HepG2 (cell line): Measurements from ENCODE around the gene ANKRD2. TPM values are rescaled to one million over a fixed set of nuclear protein-coding genes. Genes with fewer than 3 reads are reported as not detected.

Source experiments
- ATAC-seq: fragments of 200-7000 bp; cut with Tn5 transposase; 3 replicates; pipeline ENCODE4 v1.9.1; 2020; ENCODE audit warnings: mild to moderate bottlenecking, moderate library complexity
- BruUV-seq: library from RNA; stranded (reverse); fragments of 400-500 nt; replicated peaks from 2 replicates; lab custom pipeline; 2021; lab: Mats Ljungman, UMichigan
- CTCF ChIA-PET: fragments of 300-600 bp; formaldehyde crosslinking; extraction: SDS; loops from one replicate; lab custom pipeline; 2021; ENCODE audit warnings: low total read pairs, inconsistent platforms, low intra/inter-chr PET ratio; lab: Yijun Ruan, JAX
- POLR2A ChIA-PET: fragments of 350-600 bp; sonication (Branson Sonifier 250); formaldehyde crosslinking; loops from one replicate; lab custom pipeline; 2020; ENCODE audit warnings: antibody characterized with exemption, inconsistent platforms; lab: Yijun Ruan, JAX
- DNase-seq: peaks from one replicate; pipeline ENCODE4 v3.0.0-alpha.2; 2015; ENCODE audit warnings: low spot score
- FAIRE-seq: peaks from 3 replicates; lab custom pipeline; 2011; peaks lifted over from hg19 to GRCh38; lab: Jason Lieb, UNC
- H2AFZ ChIP-seq: one replicate; pipeline ENCODE4 v1.6.1; 2011; ENCODE audit warnings: low read length, inconsistent platforms
- H3K27ac ChIP-seq: fragments of 300-600 bp; 3 replicates; pipeline ENCODE4 v1.8.0; 2011; ENCODE audit warnings: mixed run types, mild to moderate bottlenecking, mixed read lengths, low read length, inconsistent platforms; ENCODE audit not compliant: insufficient read depth; ENCODE audit errors: extremely low read length
- H3K27me3 ChIP-seq, 2 experiments: fragments of 200-600 bp in 1 of 2; 2 replicates in 1 of 2; 3 replicates in 1 of 2; pipeline versions ENCODE4 v1.6.0 to v1.8.0; 2011; ENCODE audit warnings: low read length in 2 of 2, mild to moderate bottlenecking in 2 of 2, moderate library complexity in 2 of 2, inconsistent platforms in 1 of 2; ENCODE audit not compliant: insufficient read depth in 2 of 2, control insufficient read depth in 1 of 2
- H3K36me3 ChIP-seq, 2 experiments: fragments of 200-600 bp in 1 of 2; replicated peaks in 1 of 2; 2 replicates in 1 of 2; 3 replicates in 1 of 2; pipeline versions ENCODE4 v1.5.1 to v1.8.0; 2011; ENCODE audit warnings: low read length in 2 of 2, inconsistent platforms in 1 of 2; ENCODE audit not compliant: insufficient read depth in 2 of 2, control insufficient read depth in 1 of 2
- H3K4me1 ChIP-seq: 2 replicates; pipeline ENCODE4 v1.5.1; 2012; ENCODE audit warnings: low read length, inconsistent platforms; ENCODE audit not compliant: insufficient read depth
- H3K4me2 ChIP-seq: 2 replicates; pipeline ENCODE4 v1.6.0; 2011; ENCODE audit warnings: low read depth, low read length, inconsistent platforms
- H3K4me3 ChIP-seq, 3 experiments: fragments of 200-600 bp in 1 of 3; sonication (generic), shearing (Covaris generic) in 1 of 3; replicated peaks in 1 of 3; 2 replicates each; pipeline ENCODE4 v1.5.1; 2011 to 2016; ENCODE audit warnings: low read length in 3 of 3, inconsistent platforms in 2 of 3, low read depth in 2 of 3, mild to moderate bottlenecking in 2 of 3, control low read depth in 1 of 3, mixed read lengths in 1 of 3; ENCODE audit not compliant: insufficient read depth in 1 of 3
- H3K79me2 ChIP-seq: one replicate; pipeline ENCODE4 v1.6.1; 2011; ENCODE audit warnings: low read length, inconsistent platforms; ENCODE audit not compliant: insufficient read depth
- H3K9ac ChIP-seq: 2 replicates; pipeline ENCODE4 v1.6.0; 2011; ENCODE audit warnings: mild to moderate bottlenecking, low read depth, low read length, inconsistent platforms; ENCODE audit not compliant: insufficient read depth
- H3K9me3 ChIP-seq: 2 replicates; pipeline ENCODE4 v1.5.1; 2012; ENCODE audit warnings: mild to moderate bottlenecking, low read length
- H4K20me1 ChIP-seq: 2 replicates; pipeline ENCODE4 v1.6.0; 2011; ENCODE audit warnings: inconsistent platforms, mild to moderate bottlenecking, low read length, moderate library complexity; ENCODE audit not compliant: insufficient read depth
- BCLAF1 ChIP-seq: fragments of 450-650 bp; IDR thresholded peaks from 2 replicates; pipeline ENCODE4 v1.6.1; 2017; ENCODE audit warnings: mild to moderate bottlenecking
- DRAP1 ChIP-seq: IDR thresholded peaks from 2 replicates; pipeline ENCODE4 v1.6.1; 2016; ENCODE audit warnings: missing genetic modification reagents, missing compliant biosample characterization
- FLYWCH1 ChIP-seq: sonication (generic); formaldehyde crosslinking; IDR thresholded peaks from 2 replicates; pipeline ENCODE4 v1.8.1; 2023; ENCODE audit warnings: mild to moderate bottlenecking, missing genetic modification reagents
- HDAC1 ChIP-seq: sonication (generic); formaldehyde crosslinking; IDR thresholded peaks from 2 replicates; pipeline ENCODE4 v1.5.1; 2020; ENCODE audit warnings: mild to moderate bottlenecking, missing genetic modification reagents
- HDAC2 ChIP-seq: sonication (generic); formaldehyde crosslinking; IDR thresholded peaks from 2 replicates; pipeline ENCODE4 v1.4.0; 2020; ENCODE audit warnings: missing genetic modification reagents
- KAT2B ChIP-seq: fragments of 150-350 bp; IDR thresholded peaks from 2 replicates; pipeline ENCODE4 v1.6.1; 2014; ENCODE audit warnings: low read depth, low read length, borderline replicate concordance
- MBNL3 ChIP-seq: fragments of 250-450 bp; sonication (Bioruptor Pico); conservative IDR thresholded peaks from 2 replicates; pipeline ENCODE4 v1.8.0; 2022; ENCODE audit warnings: mild to moderate bottlenecking, inconsistent platforms
- MIXL1 ChIP-seq: IDR thresholded peaks from 2 replicates; pipeline ENCODE4 v1.6.1; 2016
- SAFB2 ChIP-seq: sonication (generic); formaldehyde crosslinking; IDR thresholded peaks from 2 replicates; pipeline ENCODE4 v1.5.1; 2020; ENCODE audit warnings: missing genetic modification reagents, low read depth, mild to moderate bottlenecking, borderline replicate concordance
- SNAPC4 ChIP-seq: sonication (generic); formaldehyde crosslinking; IDR thresholded peaks from 2 replicates; pipeline ENCODE4 v1.4.0; 2020; ENCODE audit warnings: mild to moderate bottlenecking, missing genetic modification reagents
- SP140L ChIP-seq: sonication (generic); formaldehyde crosslinking; IDR thresholded peaks from 2 replicates; pipeline ENCODE4 v1.4.0; 2020; ENCODE audit warnings: missing genetic modification reagents, borderline replicate concordance
- ZNF740 ChIP-seq: sonication (generic); formaldehyde crosslinking; IDR thresholded peaks from 2 replicates; pipeline ENCODE4 v1.4.0; 2020; ENCODE audit warnings: missing genetic modification reagents
- ZNF784 ChIP-seq: sonication (generic); formaldehyde crosslinking; IDR thresholded peaks from 2 replicates; pipeline ENCODE4 v1.5.1; 2020; ENCODE audit warnings: missing genetic modification reagents, mild to moderate bottlenecking, borderline replicate concordance
- ZNF878 ChIP-seq: sonication (generic); formaldehyde crosslinking; IDR thresholded peaks from 2 replicates; pipeline ENCODE4 v1.8.1; 2023; ENCODE audit warnings: mild to moderate bottlenecking, missing genetic modification reagents, moderate library complexity
- WGBS: methylation state at CpG from one replicate; pipeline ENCODE4 v1.1.6; 2017; ENCODE audit warnings: low lambda C conversion rate; 5-methylcytosine and 5-hydroxymethylcytosine counted together
- in situ Hi-C: cut with HindIII; loops from 2 replicates; pipeline ENCODE4 v1.10.0; 2017; ENCODE audit warnings: low pct_unique_long_range_greater_than_20kb; ENCODE audit not compliant: extremely low pct_ligation_motif_present
- intact Hi-C: fragments of 100-400 bp; cut with micrococcal nuclease; formaldehyde crosslinking; loops from one replicate; pipeline ENCODE4 v1.10.0; 2022; ENCODE audit not compliant: unreplicated experiment
- polyA plus RNA-seq, 8 experiments: library from polyadenylated mRNA; depleted of rRNA in 3 of 8; stranded (reverse) in 7 of 8; unstranded in 1 of 8; fragments of >200 nt; fragmentation: Illumina TruSeq in 4 of 8; extraction: Trizol in 4 of 8; gene quantifications; 2 replicates each; pipeline versions ENCODE4 v1.2.1 to v1.2.3, GENCODE V29; 2011 to 2016; ENCODE audit warnings: low read depth in 4 of 8, missing spikeins in 1 of 8, mixed read lengths in 1 of 8; ENCODE audit not compliant: insufficient read depth in 1 of 8
- total RNA-seq, 5 experiments: library from RNA; depleted of rRNA; stranded (reverse); fragments of >200 nt; fragmentation: Illumina TruSeq; extraction: Trizol; gene quantifications; 2 replicates each; pipeline ENCODE4 v1.2.3, GENCODE V29; 2016; ENCODE audit warnings: low read depth in 1 of 5

The ANKRD2 gene
- total and polyA plus RNA-seq, 2 of the 13 experiments (the other 11 are each of a cell fraction or from before 2014, with no cell fraction given), result not detected

GRCh38 chr10:97566336-97566996, 6.1 kb upstream of the ANKRD2 start (continued):
- no peak for TF ChIP-seq ZNF740 (CRISPR knock-in tag)
- TF ChIP-seq, all 625 proteins: peak for 0

GRCh38 chr10:97567891-97568290, 4.7 kb upstream of the ANKRD2 start:
- no peak for FAIRE-seq
- no peaks in the 10 kb centered on the region for H4K20me1 ChIP-seq
- no peak for DNase-seq
- intact Hi-C loops, result no loop called here
- H3K9ac ChIP-seq, result no peak overlapping the region
- no peak overlapping the region for H2AFZ ChIP-seq
- no peak overlapping the region for H3K27ac ChIP-seq
- CTCF ChIA-PET, result no interaction called here
- WGBS, result 95% methylated on average over 15 of the region's 15 CpGs
- ATAC-seq, result no peak
- no peaks in the 10 kb centered on the region for H3K27me3 ChIP-seq
- in situ Hi-C loops, result no loop called here
- H3K36me3 ChIP-seq, result peaks cover 3 to 8% of the 10 kb centered on the region in 2 experiments; a peak in 3 of 5 replicates
- POLR2A ChIA-PET, result no interaction called here
- no peaks in the 10 kb centered on the region for H3K4me1 ChIP-seq
- no peak overlapping the region for H3K4me2 ChIP-seq
- no TSS peak for BruUV-seq
- H3K9me3 ChIP-seq, result no peaks in the 10 kb centered on the region
- H3K4me3 ChIP-seq, result no peak overlapping the region
- H3K79me2 ChIP-seq, result no peaks in the 10 kb centered on the region
- no peak for TF ChIP-seq MBNL3 (CRISPR knock-in tag)
- no peak for TF ChIP-seq KAT2B
- no peak for TF ChIP-seq BCLAF1
- no peak for TF ChIP-seq MIXL1 (CRISPR knock-in tag)
- TF ChIP-seq HDAC1, result no peak
- TF ChIP-seq DRAP1 (CRISPR knock-in tag), result no peak
- no peak for TF ChIP-seq HDAC2 (CRISPR knock-in tag)
- TF ChIP-seq ZNF784 (CRISPR knock-in tag), result no peak
- TF ChIP-seq ZNF878 (CRISPR knock-in tag), result no peak
- no peak for TF ChIP-seq SNAPC4 (CRISPR knock-in tag)
- no peak for TF ChIP-seq FLYWCH1
- no peak for TF ChIP-seq SAFB2
- TF ChIP-seq SP140L (CRISPR knock-in tag), result no peak
